Activated CD4-positive, alpha-beta T cell treated with anti-CD3 and anti-CD28 coated beads, Interleukin-2, amount 50 U/mL, for 4 hours (primary cell): ENCODE results near the gene NOD1.
"Not testable (repeated sequence)": the region's sequence is repeated elsewhere in the genome, so short reads cannot be mapped to it uniquely, and the experiment has no call there.

Experiments
- DNase-seq, 2 experiments: peaks; one replicate each; pipeline ENCODE4 v3.0.0-alpha.2; 2020

The NOD1 gene

DNA sequence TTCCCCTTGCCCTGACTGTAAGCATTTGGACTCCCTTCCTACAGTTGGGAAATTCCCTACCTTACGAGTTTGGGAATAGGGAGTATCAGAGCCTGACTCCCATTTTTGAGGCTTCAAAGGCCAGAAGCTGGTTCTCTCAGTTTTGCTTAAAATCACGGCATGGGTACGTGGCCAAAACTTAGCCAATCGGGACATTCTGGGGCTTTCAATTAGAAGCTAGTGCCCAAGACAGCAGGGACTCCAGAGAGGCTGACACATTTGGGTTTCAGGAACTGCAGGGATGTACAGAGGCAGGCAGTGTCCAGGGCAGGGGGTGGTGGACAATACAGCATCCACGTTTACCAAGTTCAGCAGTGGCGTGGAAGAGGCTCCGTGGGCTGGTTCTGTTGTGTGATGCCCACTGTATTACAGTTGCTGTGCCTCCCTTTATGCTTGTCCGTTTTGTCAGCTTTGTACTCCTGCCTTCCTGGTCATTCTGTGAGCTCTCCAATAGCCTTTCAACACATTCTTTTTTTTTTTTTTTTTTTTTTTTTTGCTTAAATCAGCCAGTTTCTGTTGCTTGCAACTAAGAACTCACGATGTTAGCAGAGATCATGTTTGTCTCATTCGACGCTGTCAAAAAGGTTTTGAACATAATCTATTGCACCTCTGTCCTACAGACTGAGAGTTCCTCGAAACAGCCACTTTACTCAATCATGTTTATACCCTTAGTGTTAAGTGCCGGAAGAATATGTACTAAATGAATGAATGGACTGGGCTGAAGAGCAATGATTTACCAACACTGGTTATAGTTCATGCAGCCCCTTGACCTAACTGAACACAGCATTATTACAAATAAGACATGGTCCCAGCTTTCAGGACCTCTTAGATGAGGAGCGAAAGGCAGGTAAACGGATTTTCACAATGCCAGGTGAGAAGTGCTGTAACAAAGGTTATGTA lies 25.0 kb upstream of the NOD1 start:
- DNase-seq = no peak

DNA sequence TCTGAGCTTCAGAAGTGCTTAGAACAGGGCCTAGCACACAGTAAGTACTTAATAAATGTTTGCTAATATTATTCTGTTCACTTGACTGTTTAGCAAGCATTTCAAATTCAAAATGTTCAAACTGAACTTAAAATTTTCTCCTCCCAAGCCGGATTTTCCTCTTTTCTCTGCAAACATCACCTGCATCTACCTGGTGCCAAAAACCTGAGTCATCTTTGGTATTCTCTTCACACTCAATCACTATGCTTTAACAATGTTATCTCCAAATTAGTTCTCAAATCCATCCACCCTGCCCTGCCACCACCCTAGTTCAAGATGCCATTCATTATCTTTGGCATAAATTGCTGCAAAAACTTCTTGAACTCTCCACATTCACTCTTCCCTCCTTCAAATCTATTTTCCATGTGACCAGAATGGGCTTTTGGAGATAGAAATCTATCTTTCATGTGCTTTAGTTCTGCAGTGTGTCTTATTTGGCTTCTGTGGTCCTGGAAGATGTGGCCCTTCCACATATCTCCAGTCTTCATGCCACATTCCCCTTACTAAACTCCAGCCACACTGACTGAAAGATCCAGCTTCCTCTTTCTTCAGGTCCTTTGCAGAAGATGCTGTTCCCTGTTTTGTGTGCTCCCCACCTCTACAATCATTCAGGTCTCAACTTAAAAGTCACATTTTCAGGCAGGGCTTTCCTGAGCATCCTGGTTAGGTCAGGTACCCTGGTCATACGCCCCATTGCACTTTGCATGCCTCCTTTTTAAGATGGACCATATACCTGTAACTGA lies 24.1 kb upstream of the NOD1 start:
- DNase-seq = no peak

DNA sequence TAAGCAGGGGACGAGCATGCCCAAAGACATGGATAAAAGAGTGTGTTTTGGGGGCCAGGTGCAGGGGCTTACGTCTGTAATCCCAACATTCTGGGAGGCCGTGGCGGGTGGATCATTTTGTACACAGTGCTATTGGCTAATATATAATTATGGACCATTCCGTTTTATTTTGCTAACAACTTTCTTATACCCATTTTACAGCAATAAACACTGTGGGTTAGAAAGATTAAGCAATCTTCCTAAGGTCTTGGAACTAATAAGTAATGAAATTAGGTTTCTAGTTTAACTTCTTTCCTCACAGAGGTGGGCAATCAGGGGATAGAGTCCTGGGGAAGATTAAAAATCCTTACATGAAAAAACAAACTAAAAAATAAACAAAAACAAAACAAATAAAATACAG lies 22.7 kb upstream of the NOD1 start:
- no peak for DNase-seq

DNA sequence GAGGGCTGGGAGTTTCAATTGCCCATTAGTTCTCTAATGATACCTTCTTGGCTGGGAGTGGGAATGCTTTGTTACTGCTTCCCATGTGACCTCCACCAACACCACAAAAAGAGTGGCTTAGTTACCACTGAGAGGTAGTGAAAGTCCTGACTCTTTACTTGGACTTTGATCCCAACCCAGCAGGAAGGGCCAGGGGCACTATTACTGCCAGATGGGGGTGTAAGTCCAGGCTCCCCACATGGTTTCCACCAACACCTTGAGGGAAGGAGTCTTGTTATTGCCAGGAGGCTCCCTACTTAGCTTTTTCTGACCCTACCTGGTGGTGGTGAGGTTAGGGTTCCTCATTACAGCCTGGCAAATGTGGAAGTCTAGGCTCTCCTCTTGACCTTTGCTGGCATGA lies 14.6 kb upstream of the NOD1 start:
- DNase-seq = no peak

DNA sequence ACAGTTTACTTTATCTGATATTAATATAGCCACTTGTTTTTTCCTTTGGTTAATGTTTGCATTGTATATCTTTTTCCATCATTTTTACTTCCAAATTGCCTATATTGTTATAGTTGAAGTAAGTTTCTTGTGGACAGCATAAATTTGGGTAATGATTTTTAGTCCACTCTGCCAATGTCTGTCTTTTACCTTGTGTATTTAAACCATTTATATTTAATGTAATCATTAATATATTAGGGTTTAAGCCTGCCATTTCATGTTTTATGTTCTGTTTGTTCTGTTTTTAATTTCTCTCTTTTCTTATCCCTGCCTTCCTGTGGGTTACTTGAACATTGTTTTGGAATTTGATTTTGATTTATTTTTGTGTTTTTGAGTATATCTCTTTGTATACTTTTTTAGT lies 12.8 kb upstream of the NOD1 start:
- DNase-seq = no peak

DNA sequence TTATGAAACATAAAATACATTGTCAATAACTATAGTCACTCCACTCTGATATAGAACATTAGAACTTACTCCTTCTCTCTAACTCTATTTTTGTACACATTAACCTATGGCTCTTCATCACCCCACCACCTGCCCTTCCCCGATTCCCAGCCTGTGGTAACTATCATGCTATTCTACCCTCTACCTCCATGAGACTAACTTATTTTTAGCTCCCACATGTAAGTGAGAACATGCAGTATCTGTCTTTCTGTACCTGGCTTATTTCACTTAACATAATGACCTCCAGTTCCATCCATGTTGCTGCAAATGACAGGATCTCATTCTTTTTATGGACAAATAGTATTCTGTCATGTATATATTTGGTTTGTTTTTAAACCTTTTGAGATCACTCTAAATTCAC lies 8.8 kb upstream of the NOD1 start:
- DNase-seq = no peak

DNA sequence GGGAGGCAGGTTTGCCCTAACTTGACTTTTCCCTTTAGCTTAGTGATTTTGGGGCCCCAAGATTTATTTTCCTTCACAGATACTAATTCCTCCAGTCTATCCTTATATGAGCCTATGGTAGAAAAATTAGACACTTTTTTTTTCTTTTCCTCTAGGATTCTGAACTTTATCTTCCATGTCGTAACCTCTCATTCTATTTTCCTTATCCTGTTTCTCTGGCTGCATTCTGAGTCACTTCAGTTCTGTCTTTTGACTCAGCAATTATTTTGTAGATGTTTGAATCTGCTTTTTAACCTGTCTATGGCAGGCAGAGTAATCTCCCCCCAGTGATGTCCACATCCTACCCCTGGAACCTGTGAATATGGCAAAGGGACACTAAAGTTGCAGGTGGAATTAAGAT lies 7.1 kb upstream of the NOD1 start:
- DNase-seq = no peak

- not testable (repeated sequence) for DNase-seq
Observed at GRCh38 chr7:30481416-30481815, 2.8 kb upstream of the NOD1 start.

DNA sequence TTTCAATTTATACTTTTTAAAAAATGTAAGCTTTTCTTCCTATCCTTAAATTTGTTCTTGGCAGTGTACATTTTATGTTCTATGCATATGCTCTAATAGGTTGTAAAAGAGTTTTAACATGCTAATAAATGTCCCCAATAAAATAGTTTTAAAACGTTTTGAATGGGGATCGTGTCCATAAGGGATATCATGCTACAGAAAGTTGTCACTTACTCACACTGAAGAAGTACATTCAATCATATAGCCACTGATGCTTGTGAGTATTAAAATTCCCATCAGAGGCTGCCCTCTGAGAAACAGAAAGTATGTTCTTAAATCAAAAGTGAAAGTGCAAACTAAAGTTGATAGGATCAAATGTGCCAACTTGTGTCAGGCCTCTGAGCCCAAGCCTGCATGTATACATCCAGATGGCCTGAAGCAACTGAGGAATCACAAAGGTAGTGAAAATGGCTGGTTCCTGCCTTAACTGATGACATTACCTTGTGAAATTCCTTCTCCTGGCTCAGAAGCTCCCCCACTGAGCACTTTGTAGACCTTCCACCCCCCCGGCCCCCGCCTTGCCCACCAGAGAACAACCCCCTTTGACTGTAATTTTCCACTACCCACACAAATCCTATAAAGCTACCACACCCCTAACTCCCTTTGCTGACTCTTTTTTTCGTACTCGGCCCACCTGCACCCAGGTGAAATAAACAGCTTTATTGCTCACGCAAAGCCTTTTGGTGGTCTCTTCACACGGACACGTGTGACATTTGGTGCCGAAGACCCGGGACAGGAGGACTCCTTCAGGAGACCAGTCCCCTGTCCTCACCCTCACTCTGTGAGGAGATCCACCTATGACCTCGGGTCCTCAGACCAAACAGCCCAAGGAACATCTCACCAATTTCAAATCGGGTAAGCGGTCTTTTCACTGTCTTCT lies 877 bp upstream of the NOD1 start:
- DNase-seq = peak; percentile 14 to 16

- no peak for DNase-seq
Observed at GRCh38 chr7:30476459-30477145, 2.0 kb downstream of the NOD1 start.

DNA sequence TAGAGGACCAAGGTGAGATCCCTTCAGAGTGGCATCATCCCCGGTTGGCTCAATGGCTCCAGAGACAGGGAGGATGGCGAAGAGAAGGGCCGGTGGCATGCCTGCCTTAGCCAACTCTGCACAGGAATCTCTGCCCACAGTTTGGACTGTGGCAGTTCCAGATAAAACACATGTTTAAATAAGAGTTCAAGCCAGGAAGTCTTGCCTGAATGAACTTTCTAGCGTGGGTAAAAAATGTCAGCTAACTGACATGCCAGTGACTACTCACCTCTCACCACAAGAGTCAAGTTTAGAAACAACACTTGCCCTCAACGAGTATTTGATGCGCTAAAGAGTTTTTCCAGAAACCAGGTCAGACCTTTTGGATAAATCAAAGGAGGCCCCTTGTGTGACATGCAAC lies 3.0 kb downstream of the NOD1 start:
- DNase-seq = no peak

DNA sequence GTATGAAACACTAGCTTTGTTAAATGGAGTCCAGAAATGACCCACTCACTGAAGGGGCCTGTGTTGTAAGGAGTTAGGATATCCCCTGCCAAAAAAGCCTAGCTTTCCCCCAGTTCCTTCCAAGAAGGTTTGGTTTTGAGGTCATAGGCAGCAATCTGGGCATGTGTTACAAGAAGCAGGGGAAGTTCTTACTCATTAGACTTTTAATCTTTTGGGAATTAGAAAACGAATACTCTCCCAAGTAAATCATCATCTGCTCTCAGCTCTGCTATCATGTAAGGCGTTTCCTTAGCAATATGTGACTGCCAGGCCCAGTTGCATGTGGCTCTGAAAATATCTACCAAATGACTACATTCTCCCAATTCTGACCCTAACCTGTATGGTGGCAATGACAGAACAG lies 3.7 kb downstream of the NOD1 start:
- no peak for DNase-seq

GRCh38 chr7:30474485-30474884 lies 4.1 kb downstream of the NOD1 start:
- DNase-seq = no peak

DNA sequence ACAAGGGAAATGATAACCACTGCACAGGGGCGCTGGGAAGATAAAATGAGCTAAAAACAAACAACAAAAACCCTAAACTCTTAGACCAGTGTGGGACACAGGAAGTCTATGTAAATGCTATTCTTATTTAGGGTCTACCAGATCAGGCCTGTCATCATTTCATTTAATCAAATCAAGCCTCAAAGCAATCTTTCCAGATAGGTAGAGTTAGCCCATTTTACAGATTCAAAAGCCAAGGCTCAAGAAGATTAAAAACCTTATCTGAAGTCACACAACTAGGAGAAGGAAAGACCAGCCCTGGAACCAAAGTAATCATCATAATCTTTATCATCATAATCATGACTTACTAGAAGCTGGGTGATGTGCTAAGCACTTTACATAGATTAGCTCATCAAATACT lies 4.7 kb downstream of the NOD1 start:
- no peak for DNase-seq

DNA sequence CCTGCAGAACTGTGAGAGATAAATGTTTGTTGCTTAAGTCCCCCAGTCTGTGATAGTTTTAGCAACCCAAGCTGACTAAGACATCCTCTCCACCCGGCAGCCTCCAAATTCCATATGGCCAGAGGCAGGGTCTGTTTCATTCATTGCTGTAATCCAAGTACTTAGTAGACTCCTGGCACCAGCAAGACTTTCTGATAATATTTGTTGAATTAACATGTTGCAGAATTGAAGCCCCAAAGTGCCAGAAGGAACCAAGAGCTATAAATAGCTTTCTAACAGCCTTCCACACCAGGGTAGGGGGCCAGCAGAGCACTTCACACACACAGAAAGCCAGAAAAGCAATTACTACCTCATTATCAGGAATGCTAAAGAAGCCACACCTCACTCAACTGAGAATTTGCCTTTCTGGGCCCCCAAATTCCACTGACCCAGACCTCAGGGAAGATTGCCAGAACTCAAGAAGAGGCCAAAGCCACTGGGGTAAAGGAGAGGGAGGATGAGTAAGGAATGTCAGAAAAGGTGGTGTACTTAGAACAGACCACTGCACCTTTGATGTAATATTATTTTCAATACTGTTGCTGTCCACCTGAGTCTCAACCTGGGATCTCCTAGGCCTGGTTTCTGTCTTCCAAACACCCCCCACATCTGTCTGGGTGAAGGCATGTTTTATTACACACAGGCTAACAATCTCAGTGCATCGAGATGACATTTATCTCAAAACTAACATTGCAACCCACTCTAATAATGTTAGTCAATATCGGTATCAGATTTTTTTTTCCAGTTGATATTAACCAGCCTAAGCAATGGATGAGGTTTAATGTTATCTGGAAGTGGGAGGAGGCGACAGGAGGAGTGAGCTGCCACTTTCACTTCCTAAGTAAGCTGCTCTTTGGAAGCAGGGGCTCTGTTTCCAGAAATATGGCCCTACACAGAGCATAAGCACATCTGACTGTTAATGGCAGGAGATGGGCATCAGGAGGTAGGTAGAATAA lies 5.5 kb downstream of the NOD1 start:
- DNase-seq = no peak

- DNase-seq = no peak
Observed at GRCh38 chr7:30472081-30472783, 6.4 kb downstream of the NOD1 start.

DNA sequence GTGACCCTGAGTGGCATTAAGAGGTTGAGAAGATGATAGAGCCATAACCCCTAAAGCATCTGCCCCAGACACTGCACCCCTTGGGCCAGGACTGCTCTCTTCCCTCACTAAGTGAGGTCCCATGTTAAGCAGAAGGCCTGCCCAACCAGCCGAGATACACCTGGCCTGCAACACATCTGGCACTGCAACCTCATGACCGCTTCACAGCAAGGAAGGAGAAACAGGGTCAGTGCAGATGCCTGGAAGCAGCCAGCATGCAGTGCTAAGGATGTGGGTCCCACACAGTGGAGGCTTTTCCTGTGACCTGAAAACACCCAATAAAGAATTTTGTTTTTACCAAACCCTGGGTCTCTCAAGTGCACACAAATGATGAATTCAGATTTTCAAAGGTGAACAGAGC lies 7.4 kb downstream of the NOD1 start:
- DNase-seq = no peak

- DNase-seq = no peak
Observed at GRCh38 chr7:30470771-30471170, 7.8 kb downstream of the NOD1 start.

DNA sequence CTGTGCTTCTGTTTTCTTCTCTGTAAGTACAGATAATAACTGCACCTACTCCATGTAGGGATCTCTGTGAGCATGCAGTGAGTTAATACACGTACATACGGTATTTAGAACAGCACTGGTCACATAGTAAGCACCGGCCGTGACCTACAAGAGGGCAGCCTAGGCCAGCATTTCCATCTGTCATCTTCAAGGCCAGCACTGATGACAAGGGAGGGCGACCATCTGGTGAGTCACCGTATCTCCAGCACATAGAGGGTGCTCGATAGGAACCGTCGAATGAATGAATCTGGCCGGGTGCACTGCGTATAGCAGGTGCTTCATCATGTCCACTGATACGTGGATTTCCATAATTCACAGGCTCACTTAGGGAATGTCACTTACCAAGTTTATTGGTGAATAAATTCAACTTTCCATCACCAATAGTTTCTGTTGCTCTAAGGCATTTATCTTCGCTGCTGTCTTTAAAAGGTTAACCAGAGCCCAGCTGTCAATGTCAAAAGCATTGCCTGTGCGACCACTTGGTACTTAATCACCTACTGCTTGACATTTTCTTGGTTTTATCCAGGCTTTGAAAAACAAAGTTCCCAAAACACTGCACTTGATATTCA lies 8.3 kb downstream of the NOD1 start:
- no peak for DNase-seq

- no peak for DNase-seq
Observed at GRCh38 chr7:30469303-30469702, 9.3 kb downstream of the NOD1 start.
